A673 (cell line): ENCODE data around the gene ANXA11.

Experiments
- EZH2 ChIP-seq: fragments of 200-600 bp; sonication (generic); IDR thresholded peaks from 2 replicates; pipeline ENCODE4 v1.6.1; 2017; ENCODE audit warnings: borderline replicate concordance, low read depth, mild to moderate bottlenecking, mixed read lengths, antibody characterized with exemption, low read length; ENCODE audit not compliant: poor library complexity, severe bottlenecking
- TF ChIP-seq, protein P1 (sequence below): fragments of 300-800, 200-600 bp; sonication (generic); conservative IDR thresholded peaks from 2 replicates; pipeline ENCODE4 v1.5.1; 2017; ENCODE audit warnings: low read depth, mild to moderate bottlenecking, antibody characterized with exemption, low read length, moderate library complexity, mixed read lengths

DNA sequence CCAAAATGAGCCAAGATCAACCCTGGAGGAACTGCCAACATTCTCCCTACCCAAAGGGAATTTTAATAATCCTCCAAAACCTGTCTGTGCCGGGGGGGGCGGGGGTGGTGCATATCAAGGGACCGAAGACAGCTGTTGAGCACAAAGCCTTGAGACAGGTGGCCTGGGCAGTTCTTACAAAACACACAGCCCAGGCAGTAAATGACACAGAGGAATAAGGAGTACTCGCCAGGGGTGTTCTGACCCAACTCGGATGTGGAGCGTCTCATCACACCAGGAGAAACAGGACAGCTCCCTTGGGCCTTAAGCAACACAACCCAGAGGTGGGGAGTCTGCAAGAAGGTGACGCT, 37.2 kb downstream of the ANXA11 start:
- TF ChIP-seq, protein P1, sequence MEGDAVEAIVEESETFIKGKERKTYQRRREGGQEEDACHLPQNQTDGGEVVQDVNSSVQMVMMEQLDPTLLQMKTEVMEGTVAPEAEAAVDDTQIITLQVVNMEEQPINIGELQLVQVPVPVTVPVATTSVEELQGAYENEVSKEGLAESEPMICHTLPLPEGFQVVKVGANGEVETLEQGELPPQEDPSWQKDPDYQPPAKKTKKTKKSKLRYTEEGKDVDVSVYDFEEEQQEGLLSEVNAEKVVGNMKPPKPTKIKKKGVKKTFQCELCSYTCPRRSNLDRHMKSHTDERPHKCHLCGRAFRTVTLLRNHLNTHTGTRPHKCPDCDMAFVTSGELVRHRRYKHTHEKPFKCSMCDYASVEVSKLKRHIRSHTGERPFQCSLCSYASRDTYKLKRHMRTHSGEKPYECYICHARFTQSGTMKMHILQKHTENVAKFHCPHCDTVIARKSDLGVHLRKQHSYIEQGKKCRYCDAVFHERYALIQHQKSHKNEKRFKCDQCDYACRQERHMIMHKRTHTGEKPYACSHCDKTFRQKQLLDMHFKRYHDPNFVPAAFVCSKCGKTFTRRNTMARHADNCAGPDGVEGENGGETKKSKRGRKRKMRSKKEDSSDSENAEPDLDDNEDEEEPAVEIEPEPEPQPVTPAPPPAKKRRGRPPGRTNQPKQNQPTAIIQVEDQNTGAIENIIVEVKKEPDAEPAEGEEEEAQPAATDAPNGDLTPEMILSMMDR = no peak
- TF ChIP-seq EZH2 = no peak
